DMS79 treated with DMSO at 0.1 percent for 48 hours (cell line): ENCODE results near the gene GRAMD1B.
"Not testable (repeated sequence)": the region's sequence is repeated elsewhere in the genome, so short reads cannot be mapped to it uniquely, and the experiment has no call there.

ENCODE experiments used
- DNase-seq: peaks from one replicate; lab custom pipeline; 2025; lab: John Stamatoyannopoulos, UW

The GRAMD1B gene

DNA sequence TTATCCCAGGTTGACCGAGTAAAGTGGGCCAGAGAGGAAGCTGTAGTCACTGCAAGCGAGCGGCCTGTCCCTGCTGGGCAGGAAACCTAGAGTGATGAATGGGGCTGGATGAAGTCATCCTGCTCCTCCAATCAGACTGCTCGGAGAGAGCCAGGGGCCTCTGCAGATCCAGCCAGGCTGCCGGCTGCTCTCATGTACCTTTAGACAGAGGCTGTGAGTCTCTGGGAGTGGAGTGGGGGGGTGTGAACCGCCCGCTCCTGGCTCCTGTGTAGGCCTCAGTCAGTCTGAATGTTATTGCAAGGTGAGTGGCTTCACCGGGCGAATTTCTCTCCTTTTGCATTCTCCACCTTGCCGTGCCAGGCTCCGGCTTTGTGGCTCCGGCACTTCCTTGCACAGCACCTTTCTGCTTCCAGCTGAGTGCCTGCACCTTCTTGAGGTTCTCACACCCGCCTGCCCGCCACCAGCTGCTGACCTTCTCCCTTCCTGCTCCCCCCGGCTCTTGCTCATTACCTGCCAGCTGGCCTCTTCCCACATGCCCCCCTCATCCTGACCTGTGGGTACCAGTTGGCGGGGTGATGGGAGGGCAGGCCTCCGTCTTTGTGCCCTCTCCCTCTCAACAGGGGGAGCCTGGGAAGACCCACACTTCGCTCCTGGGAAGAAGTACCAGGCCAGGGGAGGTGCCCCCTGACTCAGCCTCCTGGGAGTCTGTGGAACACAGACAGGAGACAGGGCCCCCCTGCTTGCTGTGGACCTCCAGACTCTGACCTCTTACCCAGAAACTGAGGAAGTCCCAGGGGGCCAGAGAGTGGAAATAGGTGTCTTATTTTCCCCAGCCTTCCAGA is 79.9 kb downstream of the GRAMD1B start:
- DNase-seq: no peak

- no peak for DNase-seq
These were observed 80.5 kb downstream of the GRAMD1B start for GRCh38 chr11:123510579-123510905.

DNA sequence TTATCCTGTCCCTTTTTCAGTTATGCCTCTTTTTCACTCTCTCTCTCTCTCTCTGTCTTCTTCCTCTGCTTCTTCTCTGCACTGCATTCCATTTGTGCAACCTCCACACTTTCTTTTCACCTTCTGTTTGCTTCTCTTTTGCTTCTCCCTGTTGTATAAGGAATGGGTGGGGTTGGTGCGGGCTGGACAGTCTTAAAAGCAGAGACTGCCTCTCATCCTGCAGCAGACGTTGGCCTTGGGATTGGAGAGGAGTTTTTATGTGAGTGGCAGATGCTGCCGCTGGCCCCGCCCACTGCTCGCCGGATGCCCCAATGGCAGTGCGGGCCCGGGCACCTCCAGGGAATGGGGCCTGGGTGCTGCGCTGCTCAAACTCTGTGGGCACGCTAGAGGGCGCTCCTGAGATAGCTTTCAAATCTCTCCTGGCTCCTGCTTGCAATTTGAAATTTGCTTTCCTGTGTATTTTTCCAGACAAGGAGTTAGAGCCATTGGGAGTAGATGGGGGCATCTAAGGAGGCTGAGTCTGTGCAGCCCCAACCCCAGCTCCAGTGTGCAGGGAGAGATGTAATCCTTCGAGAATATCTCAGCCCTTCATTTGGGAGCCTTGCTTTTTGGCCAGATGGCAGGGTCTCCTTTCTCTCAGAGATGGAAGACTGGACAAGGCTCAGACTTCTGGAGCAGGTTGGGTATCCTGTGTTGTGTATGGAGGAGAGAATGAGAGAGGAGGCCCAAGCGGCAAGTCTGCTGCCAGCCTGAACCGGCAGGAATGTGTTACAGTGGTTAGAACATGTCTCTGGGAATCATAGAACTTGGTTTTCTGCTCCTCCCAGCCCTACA is 81.2 kb downstream of the GRAMD1B start:
- peak; percentile 96 for DNase-seq

- DNase-seq: not testable (repeated sequence)
These were observed 83.2 kb downstream of the GRAMD1B start for GRCh38 chr11:123513309-123513708.

GRCh38 chr11:123516238-123516637 is 86.2 kb downstream of the GRAMD1B start:
- no peak for DNase-seq

GRCh38 chr11:123517559-123518364 is 87.7 kb downstream of the GRAMD1B start:
- DNase-seq: no peak

GRCh38 chr11:123518496-123519054 is 88.5 kb downstream of the GRAMD1B start:
- DNase-seq: no peak

GRCh38 chr11:123519055-123519796 is 89.2 kb downstream of the GRAMD1B start:
- no peak for DNase-seq

- no peak for DNase-seq
These were observed 89.7 kb downstream of the GRAMD1B start for GRCh38 chr11:123519797-123520193.

GRCh38 chr11:123520476-123520875 is 90.4 kb downstream of the GRAMD1B start:
- not testable (repeated sequence) for DNase-seq

DNA sequence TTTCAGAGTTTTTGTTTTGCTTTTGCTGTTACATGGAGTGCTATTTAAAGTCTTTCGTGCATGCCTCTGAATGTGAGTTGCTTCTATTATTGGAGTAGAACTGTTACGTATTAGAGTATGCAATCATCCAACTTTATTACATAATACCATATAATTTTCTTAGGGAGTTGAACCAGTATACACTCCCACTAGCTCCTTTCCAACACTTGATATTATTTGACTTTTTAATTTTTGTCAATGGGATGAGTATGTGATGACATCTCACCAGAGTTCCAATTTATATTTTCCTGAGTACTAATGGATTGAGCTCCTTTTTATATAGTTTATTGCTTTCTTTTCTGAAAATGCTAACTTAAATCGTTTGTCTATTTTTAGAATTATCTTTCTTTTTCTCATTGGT is 90.9 kb downstream of the GRAMD1B start:
- no peak for DNase-seq

DNA sequence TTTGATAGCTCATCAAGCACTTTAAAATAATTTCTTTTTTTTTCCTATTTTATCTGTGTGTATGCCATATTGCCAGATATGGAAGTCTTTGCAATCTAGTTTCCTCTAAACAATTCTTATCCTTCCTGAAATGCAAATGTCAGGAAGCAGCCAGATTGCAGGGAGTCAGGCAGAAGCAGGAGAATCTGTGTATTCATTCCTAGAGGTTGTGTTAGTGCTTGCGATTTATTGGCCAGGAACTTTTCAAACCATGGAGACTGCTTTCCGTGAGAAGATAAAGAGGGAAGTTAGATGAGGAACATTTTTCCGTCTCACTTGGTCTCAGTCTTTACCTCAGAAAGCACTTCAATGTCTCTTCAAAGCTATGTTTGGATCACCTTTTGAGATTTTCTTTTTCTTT is 91.9 kb downstream of the GRAMD1B start:
- DNase-seq: no peak

- no peak for DNase-seq
These were observed 93.5 kb downstream of the GRAMD1B start for GRCh38 chr11:123523539-123523938.

DNA sequence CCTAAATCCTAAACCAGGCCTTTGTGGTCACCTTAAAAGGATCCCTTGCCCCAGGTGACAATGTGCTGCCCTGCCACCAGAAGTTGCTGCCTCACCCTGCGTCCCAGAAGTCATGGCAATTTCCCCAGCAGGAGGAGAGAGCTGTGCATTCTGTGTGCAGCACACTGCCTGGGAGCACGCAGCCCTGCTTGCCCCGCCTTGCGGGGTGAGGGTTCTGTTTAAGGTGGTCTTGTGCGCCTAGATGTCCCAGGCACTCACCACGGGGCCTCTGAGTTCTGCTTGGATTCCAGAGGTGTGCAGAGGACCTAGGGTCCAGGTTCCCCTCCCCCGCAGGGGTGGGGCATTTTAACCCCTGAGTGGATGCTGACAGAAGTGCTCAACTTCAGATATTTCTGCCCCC is 95.0 kb downstream of the GRAMD1B start:
- DNase-seq: no peak

DNA sequence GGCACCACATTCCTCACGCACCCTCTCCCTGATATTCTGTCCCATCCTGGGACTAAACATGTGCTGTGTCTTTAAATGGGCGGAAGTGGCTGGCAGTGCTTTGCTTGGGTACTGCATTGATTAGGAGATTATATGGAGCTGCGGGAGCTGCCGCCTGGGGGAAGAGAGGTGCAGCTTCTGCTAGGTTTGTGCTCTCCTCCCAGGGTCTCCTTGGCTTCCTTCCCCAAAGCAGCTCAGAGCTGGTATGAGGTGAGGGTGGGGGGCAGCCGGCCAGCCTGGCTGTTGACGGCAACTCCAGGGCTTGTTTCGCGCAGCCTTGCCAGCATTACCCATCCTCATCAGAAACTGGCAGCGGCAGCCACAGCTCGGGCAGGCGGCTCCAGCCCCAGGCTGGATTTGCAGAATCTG is 95.4 kb downstream of the GRAMD1B start:
- no peak for DNase-seq

- DNase-seq: no peak
These were observed 96.1 kb downstream of the GRAMD1B start for GRCh38 chr11:123526027-123526805.

DNA sequence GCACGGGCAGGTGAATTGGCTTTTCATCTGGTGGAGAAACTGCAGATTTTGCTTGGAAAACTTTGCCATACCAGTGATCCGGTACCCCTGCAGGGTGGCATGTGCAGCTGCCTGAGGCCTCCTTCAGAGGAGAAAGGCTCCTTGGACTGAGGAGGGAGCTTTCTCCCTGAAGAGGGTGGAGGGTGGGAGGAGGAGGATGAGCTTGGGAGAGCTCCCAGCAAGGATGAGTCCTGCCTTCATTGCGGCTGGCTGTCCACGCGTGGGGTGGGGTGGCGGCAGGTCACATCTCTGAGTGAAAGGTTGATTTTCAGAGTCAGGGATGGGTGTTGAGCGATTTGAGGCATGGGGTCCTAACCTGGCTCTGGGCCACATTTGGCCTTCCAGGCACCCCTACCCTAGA is 96.8 kb downstream of the GRAMD1B start:
- DNase-seq: no peak

DNA sequence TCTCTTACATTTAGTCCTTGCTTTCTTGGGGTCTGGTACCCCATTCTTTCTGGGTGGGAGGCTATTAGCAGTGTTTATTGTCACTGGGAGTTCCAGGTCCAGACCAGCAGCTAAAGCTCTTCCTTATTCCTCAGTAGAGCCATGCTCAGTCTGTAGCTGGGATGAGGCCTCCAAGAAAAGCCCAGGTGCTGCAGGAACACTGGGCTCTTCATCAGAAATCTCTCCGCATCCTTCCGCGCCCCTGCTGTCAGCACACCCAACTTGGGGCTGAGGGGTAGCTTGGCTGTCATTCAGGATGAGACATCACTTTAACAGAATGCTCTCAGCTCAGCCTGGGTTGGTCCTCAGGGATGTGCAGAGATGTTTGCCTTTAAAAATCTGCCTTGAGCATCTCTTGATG is 97.5 kb downstream of the GRAMD1B start:
- no peak for DNase-seq

DNA sequence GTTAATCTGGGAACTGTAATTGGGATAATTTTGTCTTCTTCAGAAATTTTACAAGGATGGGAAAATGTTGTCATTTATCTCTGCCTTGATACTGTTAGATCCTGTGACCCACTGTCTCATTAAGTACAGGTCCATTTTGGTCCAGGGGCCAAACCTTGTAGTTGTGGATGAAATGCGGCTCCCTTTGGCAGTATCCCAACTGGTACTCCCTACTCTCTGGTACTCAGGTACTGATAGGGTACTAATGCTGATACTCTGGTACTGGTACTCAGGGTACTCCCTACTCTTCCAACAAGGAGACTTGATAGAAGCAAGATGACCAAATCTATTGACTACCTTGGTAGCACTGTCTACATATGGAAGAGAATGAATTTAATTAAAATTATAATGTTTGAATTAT is 97.9 kb downstream of the GRAMD1B start:
- DNase-seq: no peak

DNA sequence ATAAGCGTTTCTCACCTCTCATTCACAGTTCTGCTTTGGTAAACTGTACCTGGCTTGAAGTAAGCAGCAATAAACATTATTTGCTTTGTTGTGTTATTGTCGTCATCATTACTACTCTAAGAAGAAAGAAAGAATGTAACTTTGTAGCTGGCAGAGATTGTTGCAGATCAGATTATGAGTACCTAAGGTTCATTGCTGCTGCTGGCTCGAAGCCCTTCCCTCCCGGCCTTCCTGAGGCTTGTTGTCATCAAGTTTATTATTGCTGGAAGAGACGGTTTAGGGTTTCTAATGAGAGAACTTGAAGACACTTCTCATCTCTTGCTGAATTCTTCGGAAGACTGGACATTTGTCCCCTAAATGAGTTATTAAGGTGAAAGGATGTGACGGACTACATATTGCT is 101.3 kb downstream of the GRAMD1B start:
- no peak for DNase-seq

- no peak for DNase-seq
These were observed 102.1 kb downstream of the GRAMD1B start for GRCh38 chr11:123532131-123532530.
